H1 (cell line): Measurements from ENCODE around the gene WNT11.

Experiments used
- ATF2 ChIP-seq: IDR thresholded peaks from 2 replicates; pipeline ENCODE4 v1.6.1; 2012; ENCODE audit warnings: low read length, inconsistent platforms
- ATF3 ChIP-seq: IDR thresholded peaks from 2 replicates; pipeline ENCODE4 v1.6.1; 2011; ENCODE audit warnings: low read depth, mild to moderate bottlenecking, low read length; ENCODE audit not compliant: insufficient read depth
- CBX8 ChIP-seq: fragments of 300-800, 300-1000 bp; sonication (generic); IDR thresholded peaks from 2 replicates; pipeline ENCODE4 v1.7.1; 2016; ENCODE audit warnings: low read depth, low read length, borderline replicate concordance
- CEBPB ChIP-seq: IDR thresholded peaks from 2 replicates; pipeline ENCODE4 v1.6.1; 2012; ENCODE audit warnings: low read depth, low read length
- CTCF ChIP-seq, 3 experiments: IDR thresholded peaks; 1 replicate in 2 of 3; 2 replicates in 1 of 3; pipeline versions ENCODE4 v1.5.1 to v1.6.1; 2011; ENCODE audit warnings: low read length in 3 of 3, mild to moderate bottlenecking in 3 of 3, inconsistent platforms in 2 of 3, low read depth in 1 of 3, moderate library complexity in 1 of 3; ENCODE audit not compliant: insufficient read depth in 1 of 3; ENCODE audit errors: control extremely low read depth in 1 of 3
- EZH2 ChIP-seq: fragments of 200-600 bp; sonication (generic); IDR thresholded peaks from 2 replicates; pipeline ENCODE4 v1.7.1; 2012; ENCODE audit warnings: low read depth, mild to moderate bottlenecking, moderate library complexity, low read length, inconsistent platforms; ENCODE audit not compliant: severe bottlenecking
- MAX ChIP-seq: IDR thresholded peaks from 2 replicates; pipeline ENCODE4 v1.6.1; 2012; ENCODE audit warnings: inconsistent platforms
- POLR2A ChIP-seq, 2 experiments: IDR thresholded peaks; 1 replicate in 1 of 2; 2 replicates in 1 of 2; pipeline ENCODE4 v1.6.1; 2011; ENCODE audit warnings: low read depth in 2 of 2, low read length in 2 of 2, mild to moderate bottlenecking in 2 of 2; ENCODE audit errors: control extremely low read depth in 1 of 2
- POLR2AphosphoS5 ChIP-seq: IDR thresholded peaks from 2 replicates; pipeline ENCODE4 v1.6.1; 2011; ENCODE audit warnings: low read depth, low read length
- RNF2 ChIP-seq: fragments of 200-900, 300-1000 bp; sonication (generic); IDR thresholded peaks from 2 replicates; pipeline ENCODE4 v1.7.1; 2016; ENCODE audit warnings: borderline replicate concordance, low read depth, mild to moderate bottlenecking, antibody characterized with exemption, low read length; ENCODE audit not compliant: poor library complexity, severe bottlenecking; ENCODE audit errors: missing control alignments
- TAF1 ChIP-seq: IDR thresholded peaks from 2 replicates; pipeline ENCODE4 v1.6.1; 2011; ENCODE audit warnings: mild to moderate bottlenecking, low read depth, low read length
- YY1 ChIP-seq: IDR thresholded peaks from 2 replicates; pipeline ENCODE4 v1.6.1; 2011; ENCODE audit warnings: low read depth, mild to moderate bottlenecking, low read length

- TF ChIP-seq EZH2, result no peak
- no peak for TF ChIP-seq MAX
- no peak for TF ChIP-seq CTCF (IDR thresholded peaks at IDR 0.05; ENCODE audit: control extremely low read depth in 1 of 3, insufficient read depth in 1 of 3, low read depth in 1 of 3, low read length in 3 of 3)
- no peak for TF ChIP-seq TAF1
- TF ChIP-seq ATF3, result no peak
- TF ChIP-seq POLR2AphosphoS5, result no peak
- TF ChIP-seq ATF2, result no peak
- no peak for TF ChIP-seq CEBPB
- TF ChIP-seq YY1, result no peak
- no peak for TF ChIP-seq CBX8
- TF ChIP-seq POLR2A (IDR thresholded peaks at IDR 0.05; ENCODE audit: control extremely low read depth in 1 of 2, low read depth in 2 of 2, low read length in 2 of 2), result no peak
- no peak for TF ChIP-seq RNF2
Measured at GRCh38 chr11:76153571-76153923, 52.8 kb downstream of the WNT11 start.
